ENCODE data around the gene MARCHF9.

Gene MARCHF9

DNA sequence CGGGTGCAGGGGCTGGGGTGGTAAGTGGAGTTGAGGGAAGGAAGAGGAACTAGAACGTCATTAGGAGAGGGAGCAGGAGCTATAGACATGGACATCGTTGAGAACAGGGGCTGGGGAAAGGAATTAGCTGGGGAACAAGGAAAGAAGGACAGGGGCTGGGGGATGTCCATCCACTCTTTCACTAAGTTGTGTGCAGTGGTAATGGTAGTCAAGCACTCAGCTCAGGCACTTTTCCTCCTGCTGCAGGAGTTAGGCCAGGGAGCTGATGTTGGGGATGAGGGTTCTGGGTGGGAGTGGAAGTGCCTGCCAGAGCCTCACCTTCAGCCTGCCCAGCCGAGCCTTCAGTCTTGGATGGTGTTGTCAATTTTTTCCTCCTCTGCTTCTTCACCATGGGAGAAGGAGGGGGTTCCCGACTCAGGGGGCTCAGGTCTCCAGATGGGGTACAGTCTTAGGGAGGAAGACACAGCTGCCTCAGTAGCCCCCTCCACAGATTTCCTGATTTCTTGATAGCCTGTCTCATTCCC lies 25.5 kb upstream of the MARCHF9 start:
- Histone ChIP-seq H3K4me3 (no peak overlapping the region), H3K9me3 (no peaks in the 10 kb centered on the region), H3K27me3 (ENCODE audit: low read depth) (no peaks in the 10 kb centered on the region; the same call in 1 of the 2 replicates), H3K4me1 (no peaks in the 10 kb centered on the region), H3K36me3 (replicated peaks) (no peaks in the 10 kb centered on the region)
- in situ Hi-C loops (cut with MboI; ENCODE audit: low sequenced_read_pairs), result no loop called here
- no peak for DNase-seq (ENCODE audit: low spot score in 2 of 2)

DNA sequence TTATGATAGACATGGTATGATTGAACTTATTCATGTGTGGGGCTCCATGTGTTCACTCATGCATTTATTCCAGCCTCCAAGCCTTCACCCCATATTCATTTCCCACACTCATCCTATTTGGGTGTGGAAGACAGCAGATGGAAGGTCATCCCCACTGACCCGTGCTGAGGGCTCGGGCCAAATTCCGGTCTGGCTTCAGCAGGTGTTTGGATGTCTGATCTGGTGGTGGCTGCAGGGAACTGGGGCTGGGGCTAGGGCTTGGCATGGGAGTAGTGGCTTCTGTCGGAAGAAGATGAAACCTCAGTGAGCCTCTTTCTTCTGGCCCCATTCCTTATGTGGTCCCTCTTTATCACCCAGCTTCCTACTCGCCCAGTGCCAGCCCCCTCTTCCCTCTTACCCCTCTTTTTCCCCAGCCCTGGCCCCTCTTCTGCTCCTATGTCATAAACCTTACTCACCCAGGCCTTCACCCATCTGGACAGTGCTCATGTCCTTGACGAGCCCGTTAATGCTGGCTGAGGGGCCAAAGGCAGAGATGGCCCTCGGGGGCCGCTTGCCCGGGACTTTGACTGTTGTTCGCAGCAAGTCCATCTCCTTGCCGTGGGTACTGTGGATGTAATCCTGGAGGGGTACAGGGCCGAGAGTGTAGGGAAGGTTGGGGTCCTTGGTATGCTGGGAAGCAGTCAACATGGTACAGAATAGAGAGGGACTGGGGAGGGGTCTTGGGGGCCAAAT lies 24.4 kb upstream of the MARCHF9 start:
- no peaks in the 10 kb centered on the region for H3K9me3 ChIP-seq
- in situ Hi-C loops (cut with MboI; ENCODE audit: low sequenced_read_pairs), result no loop called here
- no peaks in the 10 kb centered on the region for H3K36me3 ChIP-seq (replicated peaks)
- H3K4me1 ChIP-seq, result no peaks in the 10 kb centered on the region
- H3K4me3 ChIP-seq, result no peak overlapping the region
- H3K27me3 ChIP-seq (ENCODE audit: low read depth), result no peaks in the 10 kb centered on the region; the same call in 1 of the 2 replicates
- no peak for DNase-seq (ENCODE audit: low spot score in 2 of 2)

DNA sequence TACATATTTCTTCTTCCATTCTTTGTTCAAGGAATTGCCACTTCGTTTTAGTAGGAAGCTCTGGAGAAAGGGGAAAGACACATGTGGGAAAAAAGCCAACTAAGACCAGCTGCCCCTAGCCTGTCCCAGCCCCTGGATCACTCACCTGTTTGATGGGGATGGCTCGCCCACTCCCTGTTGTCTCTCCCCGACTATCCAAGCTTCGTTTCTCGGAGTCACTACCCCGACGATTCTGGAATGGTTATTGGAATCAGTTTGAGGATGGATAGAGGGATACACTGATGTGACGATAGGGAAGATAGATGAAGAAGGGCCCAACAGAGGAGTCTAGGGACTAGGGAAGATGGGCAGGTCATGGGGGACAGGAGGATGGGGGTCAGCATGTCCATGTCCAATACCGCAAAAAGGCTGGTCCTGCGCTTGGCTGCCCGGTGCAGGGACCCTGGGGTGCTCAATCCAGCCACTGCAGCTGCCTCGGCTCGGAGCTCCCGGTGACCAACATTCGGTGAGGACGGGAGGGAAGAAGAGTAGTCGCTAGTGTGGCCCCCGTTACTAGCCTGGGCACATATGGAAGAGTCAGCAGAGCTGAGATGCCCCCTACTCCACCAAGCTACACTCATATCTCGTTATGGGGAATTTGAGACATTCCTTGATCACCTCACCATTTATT lies 23.4 kb upstream of the MARCHF9 start:
- Histone ChIP-seq H3K9me3 (no peaks in the 10 kb centered on the region), H3K4me3 (no peak overlapping the region), H3K4me1 (no peaks in the 10 kb centered on the region), H3K36me3 (replicated peaks) (no peaks in the 10 kb centered on the region), H3K27me3 (ENCODE audit: low read depth) (peaks cover 3% of the 10 kb centered on the region; the same call in 1 of the 2 replicates)
- in situ Hi-C loops (cut with MboI; ENCODE audit: low sequenced_read_pairs), result no loop called here
- DNase-seq (ENCODE audit: low spot score in 2 of 2), result no peak

DNA sequence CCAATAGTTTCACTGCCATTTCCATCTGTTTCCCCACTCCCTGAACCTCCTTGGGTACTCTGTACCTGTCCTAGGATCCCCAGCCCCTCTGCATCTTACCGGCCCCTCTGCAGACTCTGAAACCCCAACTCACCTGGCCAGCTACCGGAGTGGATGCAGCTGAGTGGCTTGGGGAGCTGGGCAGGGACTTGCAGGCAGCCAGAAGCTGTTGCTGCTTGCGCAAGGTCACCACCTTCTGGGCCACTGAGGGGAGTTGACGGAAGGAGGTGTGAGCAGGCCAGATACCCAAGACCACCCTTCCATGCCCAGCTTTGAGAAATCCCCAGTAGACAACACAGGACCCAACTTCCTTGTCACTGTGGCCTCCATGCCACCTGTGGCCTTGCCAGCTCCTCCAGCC lies 22.6 kb upstream of the MARCHF9 start:
- H3K27me3 ChIP-seq (ENCODE audit: low read depth), result peaks cover 3% of the 10 kb centered on the region; the same call in 1 of the 2 replicates
- in situ Hi-C loops (cut with MboI; ENCODE audit: low sequenced_read_pairs), result no loop called here
- H3K36me3 ChIP-seq (replicated peaks), result no peaks in the 10 kb centered on the region

DNA sequence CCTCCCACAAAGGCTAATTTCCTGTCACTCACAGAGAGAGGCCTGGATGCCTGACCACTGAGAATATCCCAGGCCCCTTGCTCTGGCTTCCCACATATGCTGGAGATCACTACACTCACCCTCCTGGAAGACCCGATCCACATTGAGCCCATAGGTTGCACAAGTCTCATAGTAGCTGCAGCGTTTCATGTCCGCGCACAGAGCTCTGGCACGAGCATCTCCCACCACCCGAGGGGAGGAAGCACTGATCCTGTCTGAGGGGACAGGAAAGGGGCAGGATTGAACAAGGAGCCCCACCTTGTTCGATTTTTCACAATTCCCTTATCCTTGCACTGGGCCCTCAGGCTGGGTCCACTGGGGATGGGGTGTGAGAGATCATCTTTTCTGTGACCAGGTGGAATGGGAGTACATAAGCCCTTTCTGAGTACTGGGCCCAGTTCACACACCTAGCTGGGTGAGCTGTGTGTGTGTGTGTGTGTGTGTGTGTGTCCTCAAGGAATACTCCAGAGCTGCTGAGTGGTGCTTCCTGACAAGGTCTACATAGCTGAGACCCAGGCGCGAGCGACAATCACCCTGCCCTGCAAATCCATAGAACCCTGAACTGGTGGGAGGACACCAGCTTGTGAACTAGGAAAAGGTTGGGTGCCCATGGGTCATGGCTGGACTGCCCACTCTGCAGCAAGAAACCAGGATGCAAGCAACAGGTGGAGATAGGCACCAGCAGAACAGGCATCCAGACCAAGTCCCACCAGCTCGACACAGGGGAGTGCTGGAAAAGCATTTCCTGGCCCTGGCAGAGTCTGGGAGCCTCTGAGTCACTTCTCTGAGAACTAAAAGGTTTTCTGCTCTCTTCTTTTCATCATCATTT lies 21.9 kb upstream of the MARCHF9 start:
- Histone ChIP-seq H3K9me3 (no peaks in the 10 kb centered on the region), H3K36me3 (replicated peaks) (no peaks in the 10 kb centered on the region), H3K4me1 (no peaks in the 10 kb centered on the region), H3K27me3 (ENCODE audit: low read depth) (peaks cover 3% of the 10 kb centered on the region; the same call in 1 of the 2 replicates), H3K4me3 (no peak overlapping the region)
- in situ Hi-C loops (cut with MboI; ENCODE audit: low sequenced_read_pairs), result no loop called here
- DNase-seq (ENCODE audit: low spot score in 2 of 2), result no peak

More for the DNA sequence above, 22.6 kb upstream of the MARCHF9 start:
- Histone ChIP-seq H3K9me3 (no peaks in the 10 kb centered on the region), H3K4me1 (no peaks in the 10 kb centered on the region), H3K4me3 (no peak overlapping the region)
- no peak for DNase-seq (ENCODE audit: low spot score in 2 of 2)

DNA sequence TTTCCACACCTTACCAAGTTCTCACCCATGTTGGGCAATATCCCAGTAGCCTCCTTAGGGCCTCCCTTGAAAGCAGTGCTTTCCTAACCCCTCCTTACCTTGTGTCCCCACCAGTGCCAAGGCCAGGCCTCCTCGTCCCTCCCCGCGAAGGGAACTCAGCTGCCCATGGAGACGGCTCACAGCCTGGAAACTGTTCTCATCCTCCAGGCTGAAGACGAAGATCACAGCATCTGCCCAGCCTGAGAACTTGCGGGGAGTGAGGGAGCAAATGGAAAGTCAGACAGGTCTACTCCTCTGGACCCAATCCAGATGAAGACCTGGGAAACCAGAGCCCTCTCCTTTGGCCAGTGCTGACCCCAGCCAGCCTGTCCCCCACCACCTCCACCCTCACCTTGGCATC lies 21.0 kb upstream of the MARCHF9 start:
- DNase-seq (ENCODE audit: low spot score in 2 of 2), result no peak
- H3K27me3 ChIP-seq (ENCODE audit: low read depth), result peaks cover 3% of the 10 kb centered on the region; the same call in 1 of the 2 replicates
- no peak overlapping the region for H3K4me3 ChIP-seq

DNA sequence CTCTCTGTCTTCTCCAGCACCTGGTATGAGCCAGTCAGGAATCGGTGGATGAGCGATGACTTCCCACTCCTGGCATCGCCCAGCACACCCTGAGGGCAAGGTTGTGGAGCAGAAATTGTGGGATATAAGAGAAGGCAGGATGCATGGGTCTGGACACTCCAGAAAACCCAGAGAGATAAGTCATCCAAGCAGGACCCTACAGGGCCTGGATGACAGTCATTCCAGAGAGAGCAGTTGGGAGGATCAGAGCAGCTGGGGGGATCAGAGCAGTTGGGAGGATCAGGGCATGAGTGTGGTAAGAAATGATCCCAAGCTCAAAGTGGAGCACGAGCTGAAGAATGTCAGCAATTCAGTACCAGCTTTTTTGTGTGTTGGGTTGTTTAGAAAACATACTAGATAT lies 20.3 kb upstream of the MARCHF9 start:
- Histone ChIP-seq H3K4me1 (no peaks in the 10 kb centered on the region), H3K27me3 (ENCODE audit: low read depth) (peaks cover 3% of the 10 kb centered on the region; the same call in 1 of the 2 replicates), H3K9me3 (no peaks in the 10 kb centered on the region), H3K4me3 (no peak overlapping the region), H3K36me3 (replicated peaks) (no peaks in the 10 kb centered on the region)
- in situ Hi-C loops (cut with MboI; ENCODE audit: low sequenced_read_pairs), result no loop called here
- no peak for DNase-seq (ENCODE audit: low spot score in 2 of 2)

More for the DNA sequence above, 21.0 kb upstream of the MARCHF9 start:
- in situ Hi-C loops (cut with MboI; ENCODE audit: low sequenced_read_pairs), result no loop called here
- Histone ChIP-seq H3K4me1 (no peaks in the 10 kb centered on the region), H3K9me3 (no peaks in the 10 kb centered on the region), H3K36me3 (replicated peaks) (no peaks in the 10 kb centered on the region)

DNA sequence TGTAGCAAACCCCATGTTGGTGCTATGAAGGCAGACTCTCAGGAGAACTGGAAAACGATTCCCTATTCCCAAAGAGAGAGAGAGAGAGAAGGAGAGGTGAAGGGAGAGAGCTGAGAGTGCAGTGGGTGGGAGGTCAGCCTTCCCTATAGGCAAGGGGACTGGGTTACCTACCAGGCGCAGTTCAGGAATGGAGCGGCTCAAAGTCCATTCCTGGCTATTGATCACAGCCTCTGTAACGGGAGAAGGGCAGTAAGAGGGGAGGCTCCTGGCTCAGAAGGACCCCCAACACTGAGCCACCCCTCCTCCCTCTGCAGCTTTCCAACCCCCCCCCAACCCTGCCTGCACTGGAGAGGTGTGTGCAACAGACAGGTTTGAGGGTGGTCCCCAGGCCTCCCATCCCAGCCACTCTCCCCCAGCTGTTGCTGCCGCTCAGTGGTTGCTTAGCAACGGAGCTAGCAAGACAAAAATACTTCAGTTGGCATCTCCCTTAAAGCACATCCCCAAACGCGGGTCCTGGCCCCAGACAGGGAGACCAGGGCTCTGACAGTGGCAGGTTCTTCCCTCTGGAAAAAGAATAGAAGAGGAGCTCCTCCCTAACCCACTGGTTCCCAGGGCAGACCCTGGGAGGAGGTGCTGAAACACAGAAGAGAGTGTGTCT lies 19.6 kb upstream of the MARCHF9 start:
- H3K4me3 ChIP-seq, result no peak overlapping the region
- no peaks in the 10 kb centered on the region for H3K4me1 ChIP-seq
- in situ Hi-C loops (cut with MboI; ENCODE audit: low sequenced_read_pairs), result no loop called here
- no peak for DNase-seq (ENCODE audit: low spot score in 2 of 2)
- H3K27me3 ChIP-seq (ENCODE audit: low read depth), result peaks cover 3% of the 10 kb centered on the region; the same call in 1 of the 2 replicates
- H3K9me3 ChIP-seq, result no peaks in the 10 kb centered on the region
- H3K36me3 ChIP-seq (replicated peaks), result no peaks in the 10 kb centered on the region

DNA sequence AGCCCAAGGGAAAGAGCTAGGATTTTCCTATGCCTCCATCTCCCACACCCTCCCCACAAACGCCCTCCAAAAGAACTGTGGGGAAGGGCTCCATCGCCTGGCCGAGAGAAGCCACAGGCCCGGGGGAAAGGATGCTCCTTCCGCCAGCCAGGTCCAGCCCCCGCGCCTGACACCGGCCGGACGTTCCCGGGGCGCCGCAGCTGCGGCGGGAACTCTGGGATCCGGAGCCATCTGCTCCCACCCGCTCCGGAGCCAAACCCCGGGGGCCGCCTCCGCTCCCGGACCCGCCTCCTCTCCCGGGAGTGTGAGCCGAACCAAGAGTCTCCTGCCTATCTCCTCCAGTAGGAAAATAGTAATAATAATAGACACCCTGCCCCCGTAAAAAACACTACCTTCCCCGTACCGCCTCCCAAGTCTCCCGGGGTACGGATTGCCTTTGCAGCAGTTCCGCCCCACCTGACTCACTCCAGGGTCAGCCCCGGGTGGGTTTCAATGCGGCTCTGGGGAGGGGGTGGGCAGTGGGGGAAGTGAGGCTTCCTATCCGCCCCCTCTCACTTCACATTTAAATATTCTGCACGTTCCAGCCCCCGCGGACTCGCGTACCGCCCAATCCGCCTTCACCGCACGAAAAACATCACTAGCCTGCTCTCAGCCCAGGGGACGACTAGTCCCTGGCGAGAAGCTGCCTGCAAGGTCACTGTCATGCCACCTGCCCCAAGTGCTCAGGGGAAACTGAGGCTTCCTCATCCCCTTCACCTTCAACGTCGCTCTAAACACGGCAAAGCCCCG lies 18.8 kb upstream of the MARCHF9 start:
- no peaks in the 10 kb centered on the region for H3K36me3 ChIP-seq (replicated peaks)
- no peak for DNase-seq (ENCODE audit: low spot score in 2 of 2)

DNA sequence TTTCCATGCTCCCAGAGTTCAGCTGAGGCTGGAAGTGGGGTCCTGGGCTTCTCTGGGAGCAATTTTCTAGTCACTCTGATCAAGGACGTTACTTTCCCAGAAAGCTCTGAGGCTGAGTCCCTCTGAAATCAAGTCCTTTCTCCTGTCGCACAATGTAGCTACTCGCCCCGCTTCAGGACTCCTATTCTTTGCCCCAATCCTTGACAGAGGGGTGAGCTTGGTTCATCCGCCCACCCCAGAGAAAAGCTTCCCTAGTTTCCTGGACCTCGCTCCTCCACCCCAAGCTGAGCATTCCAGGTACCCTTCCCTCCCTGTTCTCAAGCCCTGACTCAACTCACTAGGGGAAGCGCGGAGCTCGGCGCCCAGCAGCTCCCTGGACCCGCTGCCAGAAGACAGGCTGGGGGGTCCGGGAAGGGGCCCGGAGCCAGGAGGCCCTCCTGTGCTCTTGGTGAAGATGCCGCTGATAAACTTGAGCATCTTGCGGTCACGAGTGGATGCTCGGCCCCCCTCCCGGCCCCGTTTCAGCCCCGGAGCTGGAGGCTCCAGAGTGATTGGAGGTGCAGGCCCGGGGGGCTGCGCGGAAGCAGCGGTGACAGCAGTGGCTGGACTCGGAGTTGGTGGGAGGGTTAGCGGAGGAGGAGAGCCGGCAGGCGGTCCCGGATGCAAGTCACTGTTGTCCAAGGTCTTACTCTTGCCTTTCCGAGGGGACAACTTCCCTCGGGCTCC lies 18.0 kb upstream of the MARCHF9 start:
- Histone ChIP-seq H3K4me1 (no peaks in the 10 kb centered on the region), H3K27me3 (ENCODE audit: low read depth) (peaks cover 10% of the 10 kb centered on the region), H3K36me3 (replicated peaks) (no peaks in the 10 kb centered on the region), H3K4me3 (no peak overlapping the region), H3K9me3 (no peaks in the 10 kb centered on the region)
- in situ Hi-C loops (cut with MboI; ENCODE audit: low sequenced_read_pairs), result no loop called here
- no peak for DNase-seq (ENCODE audit: low spot score in 2 of 2)

More for the DNA sequence above, 18.8 kb upstream of the MARCHF9 start:
- no peaks in the 10 kb centered on the region for H3K4me1 ChIP-seq
- no peaks in the 10 kb centered on the region for H3K9me3 ChIP-seq
- H3K27me3 ChIP-seq (ENCODE audit: low read depth), result peaks cover 5% of the 10 kb centered on the region; the same call in 1 of the 2 replicates
- no peak overlapping the region for H3K4me3 ChIP-seq
- in situ Hi-C loops (cut with MboI; ENCODE audit: low sequenced_read_pairs), result no loop called here

DNA sequence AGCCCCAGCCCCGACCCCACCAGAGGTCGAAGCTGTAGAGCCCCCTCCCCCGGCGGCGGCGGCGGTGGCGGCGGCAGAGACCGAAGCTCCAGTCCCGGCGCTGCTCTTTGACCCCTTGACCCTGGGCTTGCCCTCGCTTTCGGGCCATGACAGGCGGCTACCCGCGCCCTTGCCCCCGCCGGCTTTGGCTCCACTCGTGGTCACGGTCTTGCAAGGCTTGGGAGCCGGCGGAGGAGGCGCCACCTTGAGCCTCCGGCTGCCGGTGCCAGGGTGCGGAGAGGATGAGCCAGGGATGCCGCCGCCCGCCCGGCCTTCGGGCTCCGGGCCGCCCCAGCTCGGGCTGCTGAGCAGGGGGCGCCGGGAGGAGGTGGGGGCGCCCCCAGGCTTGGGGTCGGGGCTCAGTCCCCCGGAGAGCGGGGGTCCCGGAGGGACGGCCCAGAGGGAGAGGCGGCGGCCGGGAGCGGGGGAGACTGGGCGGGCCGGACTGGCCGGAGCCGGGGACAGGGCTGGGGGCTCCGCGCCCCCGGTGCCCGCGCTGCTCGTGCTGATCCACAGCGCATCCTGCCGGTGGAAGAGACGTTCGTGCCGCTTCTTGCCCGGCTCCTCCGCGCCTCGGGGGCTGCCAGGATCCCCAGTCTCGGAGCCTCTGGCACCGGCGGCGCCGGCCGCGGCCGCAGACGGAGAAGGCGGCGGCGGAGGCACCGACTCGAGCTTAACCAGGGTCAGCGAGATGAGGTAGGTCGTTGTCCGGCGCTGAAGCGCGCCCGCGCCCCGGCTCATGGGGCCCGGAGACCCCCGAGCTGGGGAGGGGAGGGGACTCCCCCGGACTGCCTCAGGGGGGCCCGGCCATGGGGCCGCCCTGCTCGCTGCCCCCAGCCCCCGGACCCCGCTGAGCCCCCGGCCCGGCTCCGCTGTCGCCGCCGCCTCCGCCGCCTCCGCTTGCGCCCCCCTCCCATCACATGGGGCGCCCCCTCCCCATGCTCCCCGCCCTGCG lies 17.1 kb upstream of the MARCHF9 start:
- DNase-seq (ENCODE audit: low spot score in 2 of 2), result no peak
- Histone ChIP-seq H3K9me3 (no peaks in the 10 kb centered on the region), H3K36me3 (replicated peaks) (no peaks in the 10 kb centered on the region), H3K27me3 (ENCODE audit: low read depth) (peaks cover 10% of the 10 kb centered on the region), H3K4me1 (no peaks in the 10 kb centered on the region), H3K4me3 (no peak overlapping the region)
- in situ Hi-C loops (cut with MboI; ENCODE audit: low sequenced_read_pairs), result no loop called here
